HepG2 (cell line): ENCODE results near the gene NAPB. TPM values are rescaled to one million over a fixed set of nuclear protein-coding genes. Genes with fewer than 3 reads are reported as not detected.
A peak's percentile ranks its signal among the peaks of the same experiment; 100 is the strongest.

Experiments used
- CENPX ChIP-seq: sonication (generic); formaldehyde crosslinking; IDR thresholded peaks from 2 replicates; pipeline ENCODE4 v1.9.0; 2021; ENCODE audit warnings: mild to moderate bottlenecking, missing genetic modification reagents, moderate library complexity
- DR1 ChIP-seq: sonication (generic); formaldehyde crosslinking; IDR thresholded peaks from 2 replicates; pipeline ENCODE4 v1.8.0; 2021; ENCODE audit warnings: mild to moderate bottlenecking, missing genetic modification reagents, inconsistent platforms
- DZIP1 ChIP-seq: sonication (generic); formaldehyde crosslinking; IDR thresholded peaks from 2 replicates; pipeline ENCODE4 v1.5.0; 2020; ENCODE audit warnings: mild to moderate bottlenecking, missing genetic modification reagents
- MAFG ChIP-seq: sonication (generic); formaldehyde crosslinking; IDR thresholded peaks from 2 replicates; pipeline ENCODE4 v1.5.1; 2020; ENCODE audit warnings: mild to moderate bottlenecking, missing genetic modification reagents
- PAX8 ChIP-seq: sonication (generic); formaldehyde crosslinking; IDR thresholded peaks from 2 replicates; pipeline ENCODE4 v1.8.0; 2022; ENCODE audit warnings: mild to moderate bottlenecking, missing genetic modification reagents, borderline replicate concordance
- RAD51 ChIP-seq: fragments of 450-650 bp; IDR thresholded peaks from 2 replicates; pipeline ENCODE4 v1.6.1; 2016; ENCODE audit warnings: borderline replicate concordance
- REL ChIP-seq: sonication (generic); formaldehyde crosslinking; conservative IDR thresholded peaks from 2 replicates; pipeline ENCODE4 v1.8.0; 2022; ENCODE audit warnings: mild to moderate bottlenecking, missing genetic modification reagents, moderate library complexity
- SKI ChIP-seq: fragments of 450-650 bp; IDR thresholded peaks from one replicate; pipeline ENCODE4 v1.6.1; 2018; ENCODE audit warnings: mild to moderate bottlenecking; ENCODE audit not compliant: partially characterized antibody
- SP2 ChIP-seq: sonication (generic); formaldehyde crosslinking; IDR thresholded peaks from 2 replicates; pipeline ENCODE4 v1.5.1; 2020; ENCODE audit warnings: mild to moderate bottlenecking, missing genetic modification reagents
- YY1 ChIP-seq: IDR thresholded peaks from 2 replicates; pipeline ENCODE4 v1.6.1; 2011; ENCODE audit warnings: low read length, low read depth, moderate library complexity, mild to moderate bottlenecking; ENCODE audit not compliant: insufficient read depth, insufficient replicate concordance
- ZBTB40 ChIP-seq, 2 experiments: fragments of 450-650 bp in 1 of 2; sonication (generic) in 1 of 2; formaldehyde crosslinking in 1 of 2; IDR thresholded peaks; 2 replicates each; pipeline versions ENCODE4 v1.6.1 to v1.8.0; 2016 to 2022; ENCODE audit warnings: antibody characterized with exemption in 1 of 2, mild to moderate bottlenecking in 1 of 2, missing genetic modification reagents in 1 of 2
- ZNF383 ChIP-seq: sonication (generic); formaldehyde crosslinking; IDR thresholded peaks from 2 replicates; pipeline ENCODE4 v1.4.0; 2020; ENCODE audit warnings: missing genetic modification reagents, mild to moderate bottlenecking, borderline replicate concordance
- ZNF629 ChIP-seq: sonication (generic); formaldehyde crosslinking; conservative IDR thresholded peaks from 2 replicates; pipeline ENCODE4 v1.5.0; 2020; ENCODE audit warnings: missing genetic modification reagents
- ZNF766 ChIP-seq: sonication (generic); formaldehyde crosslinking; IDR thresholded peaks from 2 replicates; pipeline ENCODE4 v1.5.0; 2020; ENCODE audit warnings: missing genetic modification reagents, borderline replicate concordance
- polyA plus RNA-seq, 8 experiments: library from polyadenylated mRNA; depleted of rRNA in 3 of 8; stranded (reverse) in 7 of 8; unstranded in 1 of 8; fragments of >200 nt; fragmentation: Illumina TruSeq in 4 of 8; extraction: Trizol in 4 of 8; gene quantifications; 2 replicates each; pipeline versions ENCODE4 v1.2.1 to v1.2.3, GENCODE V29; 2011 to 2016; ENCODE audit warnings: low read depth in 4 of 8, missing spikeins in 1 of 8, mixed read lengths in 1 of 8; ENCODE audit not compliant: insufficient read depth in 1 of 8
- total RNA-seq, 5 experiments: library from RNA; depleted of rRNA; stranded (reverse); fragments of >200 nt; fragmentation: Illumina TruSeq; extraction: Trizol; gene quantifications; 2 replicates each; pipeline ENCODE4 v1.2.3, GENCODE V29; 2016; ENCODE audit warnings: low read depth in 1 of 5

The NAPB gene
- total and polyA plus RNA-seq, 2 of the 13 experiments (the other 11 are each of a cell fraction or from before 2014, with no cell fraction given), result 15.2 to 16.1 TPM

GRCh38 chr20:23420943-23421931 lies at the start of gene NAPB (continued):
- TF ChIP-seq ZBTB40 (IDR thresholded peaks at IDR 0.05) (no peak), ZBTB40 (CRISPR knock-in tag; IDR thresholded peaks at IDR 0.05) (peak; percentile 52; the same call in 1 of the 2 replicates), ZNF383 (CRISPR knock-in tag) (no peak), MAFG (CRISPR knock-in tag) (no peak), CENPX (CRISPR knock-in tag) (no peak), SKI (peak; percentile 87), REL (CRISPR knock-in tag) (no peak), RAD51 (no peak), DZIP1 (CRISPR knock-in tag) (0 out of 2 replicates have a peak, but pooled peaks have one; percentile 35), PAX8 (CRISPR knock-in tag) (no peak; the same call in 1 of the 2 replicates), YY1 (peak; percentile 99), SP2 (CRISPR knock-in tag) (no peak; the same call in 1 of the 2 replicates), ZNF766 (CRISPR knock-in tag) (0 out of 2 replicates have a peak, but pooled peaks have one; percentile 72), DR1 (CRISPR knock-in tag) (peak; percentile 71), ZNF629 (CRISPR knock-in tag) (peak; percentile 16)
